Suppressor macrophage treated with lipopolysaccharide for 4 hours (primary cell): ENCODE data around the gene PRRC2A.

Experiments used
- DNase-seq: peaks from one replicate; pipeline ENCODE4 v3.0.0-alpha.2; 2020

Gene PRRC2A

GRCh38 chr6:31626952-31627351 is 6.4 kb downstream of the PRRC2A start:
- DNase-seq, result no peak

GRCh38 chr6:31627690-31628287 is 7.3 kb downstream of the PRRC2A start:
- DNase-seq, result no peak

GRCh38 chr6:31629014-31629413 is 8.5 kb downstream of the PRRC2A start:
- no peak for DNase-seq

GRCh38 chr6:31630177-31630934 is 9.8 kb downstream of the PRRC2A start:
- DNase-seq, result no peak

GRCh38 chr6:31631209-31631608 is 10.7 kb downstream of the PRRC2A start:
- DNase-seq, result no peak

- no peak for DNase-seq
Measured at GRCh38 chr6:31631681-31632278, 11.3 kb downstream of the PRRC2A start.

- no peak for DNase-seq
Measured at GRCh38 chr6:31632279-31632946, 11.9 kb downstream of the PRRC2A start.

GRCh38 chr6:31633447-31633846 is 12.9 kb downstream of the PRRC2A start:
- DNase-seq, result no peak

- no peak for DNase-seq
Measured at GRCh38 chr6:31634131-31634530, 13.6 kb downstream of the PRRC2A start.

GRCh38 chr6:31634969-31635575 is 14.6 kb downstream of the PRRC2A start:
- DNase-seq, result no peak

GRCh38 chr6:31636698-31637596 is 16.4 kb downstream of the PRRC2A start:
- DNase-seq, result no peak

- DNase-seq, result no peak
Measured at GRCh38 chr6:31639043-31639442, 18.5 kb downstream of the PRRC2A start.

- no peak for DNase-seq
Measured at GRCh38 chr6:31639449-31639861, 18.9 kb downstream of the PRRC2A start.

- DNase-seq, result no peak
Measured at GRCh38 chr6:31640612-31641011, 20.1 kb downstream of the PRRC2A start.

- no peak for DNase-seq
Measured at GRCh38 chr6:31641370-31641769, 20.9 kb downstream of the PRRC2A start.

- no peak for DNase-seq
Measured at GRCh38 chr6:31642798-31643570, 22.5 kb downstream of the PRRC2A start.

GRCh38 chr6:31643818-31644454 is 23.4 kb downstream of the PRRC2A start:
- no peak for DNase-seq

GRCh38 chr6:31645325-31645724 is 24.8 kb downstream of the PRRC2A start:
- no peak for DNase-seq

- DNase-seq, result peak; percentile 91
Measured at GRCh38 chr6:31651602-31652191, 31.2 kb downstream of the PRRC2A start.
